Astrocyte (in vitro differentiated cells and primary cell): ENCODE measurements around the gene CABLES1. TPM values are rescaled to one million over a fixed set of nuclear protein-coding genes. Genes with fewer than 3 reads are reported as not detected.
A peak's percentile ranks its signal among the peaks of the same experiment; 100 is the strongest.

Experiments used
- DNase-seq: peaks from one replicate; pipeline ENCODE4 v3.0.0-alpha.2; 2010; ENCODE audit warnings: low read depth
- FAIRE-seq: peaks from 2 replicates; lab custom pipeline; 2011; peaks lifted over from hg19 to GRCh38; lab: Jason Lieb, UNC
- H2AFZ ChIP-seq: 2 replicates; pipeline ENCODE4 v1.6.0; 2012; ENCODE audit warnings: low read depth, low read length, inconsistent platforms
- H3K27ac ChIP-seq: 2 replicates; pipeline ENCODE4 v1.5.1; 2011; ENCODE audit warnings: low read depth, low read length, inconsistent platforms
- H3K27me3 ChIP-seq: 2 replicates; pipeline ENCODE4 v1.6.0; 2011; ENCODE audit warnings: low read length, inconsistent platforms; ENCODE audit not compliant: insufficient read depth
- H3K36me3 ChIP-seq: 2 replicates; pipeline ENCODE4 v1.5.1; 2011; ENCODE audit warnings: low read length, inconsistent platforms; ENCODE audit not compliant: insufficient read depth
- H3K4me1 ChIP-seq: 2 replicates; pipeline ENCODE4 v1.5.1; 2011; ENCODE audit warnings: low read length, inconsistent platforms; ENCODE audit not compliant: insufficient read depth
- H3K4me2 ChIP-seq: 2 replicates; pipeline ENCODE4 v1.6.0; 2012; ENCODE audit warnings: low read length, inconsistent platforms
- H3K4me3 ChIP-seq: 2 replicates; pipeline ENCODE4 v1.5.1; 2011; ENCODE audit warnings: low read depth, mild to moderate bottlenecking, low read length, inconsistent platforms; ENCODE audit not compliant: insufficient read depth
- H3K79me2 ChIP-seq: 2 replicates; pipeline ENCODE4 v1.6.0; 2012; ENCODE audit warnings: mild to moderate bottlenecking, low read length, inconsistent platforms; ENCODE audit not compliant: insufficient read depth
- H3K9ac ChIP-seq: 2 replicates; pipeline ENCODE4 v1.6.0; 2012; ENCODE audit warnings: mild to moderate bottlenecking, low read length, inconsistent platforms
- H3K9me3 ChIP-seq: 2 replicates; pipeline ENCODE4 v1.5.1; 2012; ENCODE audit warnings: low read depth, mild to moderate bottlenecking, low read length, inconsistent platforms; ENCODE audit not compliant: insufficient read depth
- H4K20me1 ChIP-seq: 2 replicates; pipeline ENCODE4 v1.6.0; 2012; ENCODE audit warnings: low read length, inconsistent platforms; ENCODE audit not compliant: insufficient read depth
- H3K27ac Mint-ChIP-seq: one replicate; pipeline ENCODE4 v1.8.0; 2021; ENCODE audit warnings: mild to moderate bottlenecking, mixed read lengths; ENCODE audit not compliant: unreplicated experiment
- H3K27me3 Mint-ChIP-seq: one replicate; pipeline ENCODE4 v1.8.0; 2021; ENCODE audit warnings: low read depth, mixed read lengths; ENCODE audit not compliant: unreplicated experiment
- H3K36me3 Mint-ChIP-seq: one replicate; pipeline ENCODE4 v1.8.0; 2021; ENCODE audit warnings: low read depth, mixed read lengths; ENCODE audit not compliant: unreplicated experiment
- H3K4me1 Mint-ChIP-seq: one replicate; pipeline ENCODE4 v1.8.0; 2021; ENCODE audit warnings: low read depth, mixed read lengths; ENCODE audit not compliant: unreplicated experiment
- H3K4me3 Mint-ChIP-seq: one replicate; pipeline ENCODE4 v1.8.0; 2021; ENCODE audit warnings: mild to moderate bottlenecking, moderate library complexity, mixed read lengths; ENCODE audit not compliant: unreplicated experiment
- H3K9me3 Mint-ChIP-seq: one replicate; pipeline ENCODE4 v1.8.0; 2021; ENCODE audit warnings: mild to moderate bottlenecking, mixed read lengths; ENCODE audit not compliant: unreplicated experiment
- EZH2 ChIP-seq: IDR thresholded peaks from 2 replicates; pipeline ENCODE4 v1.6.1; 2012; ENCODE audit warnings: mild to moderate bottlenecking, low read length, inconsistent platforms; ENCODE audit not compliant: insufficient read depth
- total RNA-seq: library from RNA; stranded (reverse); gene quantifications from 2 replicates; pipeline ENCODE4 v1.2.1, GENCODE V29; 2021
- TF ChIP-seq, protein P1 (sequence below): IDR thresholded peaks from 2 replicates; pipeline ENCODE4 v1.5.1; 2011; ENCODE audit warnings: low read depth, mild to moderate bottlenecking, inconsistent platforms, low read length, moderate library complexity; ENCODE audit not compliant: insufficient read depth

The CABLES1 gene
- total RNA-seq, 1 donor from 2014 or later = 14.5 TPM

GRCh38 chr18:23115683-23116096, 19.6 kb upstream of the CABLES1 start:
- DNase-seq = peak; percentile 98
- no peaks in the 10 kb centered on the region for H3K36me3 ChIP-seq
- no peaks in the 10 kb centered on the region for H3K9me3 ChIP-seq
- H3K9me3 Mint-ChIP-seq = peaks cover 9% of the 10 kb centered on the region
- peaks cover 4% of the 10 kb centered on the region for H3K36me3 Mint-ChIP-seq
- peaks cover 3% of the 10 kb centered on the region for H3K27me3 Mint-ChIP-seq
- peak overlapping the region; percentile 41 for H3K27ac ChIP-seq
- H3K27ac Mint-ChIP-seq = peak overlapping the region; percentile 3
- H3K4me1 Mint-ChIP-seq = peaks cover 3% of the 10 kb centered on the region
- no peak for TF ChIP-seq EZH2
- TF ChIP-seq, protein P1, sequence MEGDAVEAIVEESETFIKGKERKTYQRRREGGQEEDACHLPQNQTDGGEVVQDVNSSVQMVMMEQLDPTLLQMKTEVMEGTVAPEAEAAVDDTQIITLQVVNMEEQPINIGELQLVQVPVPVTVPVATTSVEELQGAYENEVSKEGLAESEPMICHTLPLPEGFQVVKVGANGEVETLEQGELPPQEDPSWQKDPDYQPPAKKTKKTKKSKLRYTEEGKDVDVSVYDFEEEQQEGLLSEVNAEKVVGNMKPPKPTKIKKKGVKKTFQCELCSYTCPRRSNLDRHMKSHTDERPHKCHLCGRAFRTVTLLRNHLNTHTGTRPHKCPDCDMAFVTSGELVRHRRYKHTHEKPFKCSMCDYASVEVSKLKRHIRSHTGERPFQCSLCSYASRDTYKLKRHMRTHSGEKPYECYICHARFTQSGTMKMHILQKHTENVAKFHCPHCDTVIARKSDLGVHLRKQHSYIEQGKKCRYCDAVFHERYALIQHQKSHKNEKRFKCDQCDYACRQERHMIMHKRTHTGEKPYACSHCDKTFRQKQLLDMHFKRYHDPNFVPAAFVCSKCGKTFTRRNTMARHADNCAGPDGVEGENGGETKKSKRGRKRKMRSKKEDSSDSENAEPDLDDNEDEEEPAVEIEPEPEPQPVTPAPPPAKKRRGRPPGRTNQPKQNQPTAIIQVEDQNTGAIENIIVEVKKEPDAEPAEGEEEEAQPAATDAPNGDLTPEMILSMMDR = no peak
- H2AFZ ChIP-seq = no peak overlapping the region
- no peaks in the 10 kb centered on the region for H3K27me3 ChIP-seq
- no peak overlapping the region for H3K4me3 ChIP-seq
- H3K4me3 Mint-ChIP-seq = no peak overlapping the region
- H3K4me1 ChIP-seq = peaks cover 17% of the 10 kb centered on the region
- H4K20me1 ChIP-seq = no peaks in the 10 kb centered on the region
- H3K9ac ChIP-seq = peak overlapping the region; percentile 25
- peak; percentile 91 for FAIRE-seq
- H3K79me2 ChIP-seq = no peaks in the 10 kb centered on the region
- H3K4me2 ChIP-seq = peak overlapping the region; percentile 41

DNA sequence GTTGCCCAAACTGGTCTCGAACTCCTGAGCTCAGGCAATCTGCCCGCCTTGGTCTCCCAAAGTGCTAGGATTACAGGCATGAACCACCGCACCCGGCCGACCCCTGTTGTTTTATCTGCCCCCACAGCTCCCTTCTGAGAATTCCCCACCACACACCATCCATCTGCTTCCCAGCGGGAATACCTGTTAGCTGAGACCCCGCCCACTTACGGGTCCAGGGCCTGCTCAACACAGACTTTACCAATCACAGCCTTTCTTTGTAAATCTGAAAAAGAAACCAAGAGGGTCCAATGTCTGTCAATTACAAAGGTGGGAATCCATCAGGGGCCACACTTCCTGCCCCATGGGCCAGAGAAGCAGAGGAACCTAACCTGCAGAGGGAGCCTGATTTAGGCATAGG, 14.2 kb upstream of the CABLES1 start:
- TF ChIP-seq, protein P1 = no peak
- TF ChIP-seq EZH2 = no peak
- H3K27me3 ChIP-seq = no peaks in the 10 kb centered on the region
- H3K4me3 ChIP-seq = no peak overlapping the region
- H3K9ac ChIP-seq = no peak overlapping the region
- H3K27ac ChIP-seq = no peak overlapping the region
- H3K9me3 ChIP-seq = no peaks in the 10 kb centered on the region
- no peaks in the 10 kb centered on the region for H3K36me3 Mint-ChIP-seq
- DNase-seq = no peak
- no peak overlapping the region for H3K4me3 Mint-ChIP-seq
- H3K27ac Mint-ChIP-seq = no peak overlapping the region
- H3K4me1 Mint-ChIP-seq = no peaks in the 10 kb centered on the region
- H2AFZ ChIP-seq = no peak overlapping the region
- peaks cover 3% of the 10 kb centered on the region for H3K9me3 Mint-ChIP-seq
- no peaks in the 10 kb centered on the region for H3K79me2 ChIP-seq
- no peaks in the 10 kb centered on the region for H4K20me1 ChIP-seq
- no peaks in the 10 kb centered on the region for H3K36me3 ChIP-seq
- H3K4me2 ChIP-seq = no peak overlapping the region
- no peaks in the 10 kb centered on the region for H3K4me1 ChIP-seq
- FAIRE-seq = no peak
- peaks cover 6% of the 10 kb centered on the region for H3K27me3 Mint-ChIP-seq

GRCh38 chr18:23122334-23123229, 12.7 kb upstream of the CABLES1 start:
- TF ChIP-seq, protein P1 = no peak
- no peak for TF ChIP-seq EZH2
- DNase-seq = no peak
- Mint-ChIP-seq H3K4me1 (no peaks in the 10 kb centered on the region), H3K36me3 (no peaks in the 10 kb centered on the region), H3K27me3 (peaks cover 5% of the 10 kb centered on the region), H3K27ac (no peak overlapping the region), H3K9me3 (peaks cover 2% of the 10 kb centered on the region), H3K4me3 (no peak overlapping the region)
- H3K9ac ChIP-seq = no peak overlapping the region
- H3K4me1 ChIP-seq = no peaks in the 10 kb centered on the region
- no peaks in the 10 kb centered on the region for H3K36me3 ChIP-seq
- H3K9me3 ChIP-seq = no peaks in the 10 kb centered on the region
- H3K4me3 ChIP-seq = no peak overlapping the region
- H3K79me2 ChIP-seq = no peaks in the 10 kb centered on the region
- H3K4me2 ChIP-seq = no peak overlapping the region
- H2AFZ ChIP-seq = no peak overlapping the region
- H3K27ac ChIP-seq = no peak overlapping the region
- FAIRE-seq = no peak
- H3K27me3 ChIP-seq = no peaks in the 10 kb centered on the region
- H4K20me1 ChIP-seq = no peaks in the 10 kb centered on the region
